ENCODE results near the gene CDKAL1.

CDKAL1 gene

DNA sequence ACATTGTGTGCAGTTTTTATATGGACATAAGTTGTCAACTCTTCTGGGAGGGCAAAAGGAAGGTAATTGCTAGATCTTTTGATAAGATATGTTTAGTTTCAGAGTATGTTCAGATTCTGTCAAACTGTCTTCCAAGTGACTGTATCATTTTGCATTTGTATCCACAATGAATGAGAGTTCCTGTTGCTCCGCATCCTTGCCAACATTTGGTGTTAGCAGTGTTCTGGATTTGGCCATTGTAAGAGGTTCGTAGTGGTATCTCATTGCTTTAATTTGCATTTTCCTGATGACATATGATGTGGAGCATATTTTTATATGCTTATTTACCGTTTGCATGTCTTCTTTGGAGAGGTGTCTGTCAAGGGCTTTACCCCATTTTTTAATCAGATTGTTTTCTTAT is 150.2 kb downstream of the CDKAL1 start:
- no peak for DNase-seq

DNA sequence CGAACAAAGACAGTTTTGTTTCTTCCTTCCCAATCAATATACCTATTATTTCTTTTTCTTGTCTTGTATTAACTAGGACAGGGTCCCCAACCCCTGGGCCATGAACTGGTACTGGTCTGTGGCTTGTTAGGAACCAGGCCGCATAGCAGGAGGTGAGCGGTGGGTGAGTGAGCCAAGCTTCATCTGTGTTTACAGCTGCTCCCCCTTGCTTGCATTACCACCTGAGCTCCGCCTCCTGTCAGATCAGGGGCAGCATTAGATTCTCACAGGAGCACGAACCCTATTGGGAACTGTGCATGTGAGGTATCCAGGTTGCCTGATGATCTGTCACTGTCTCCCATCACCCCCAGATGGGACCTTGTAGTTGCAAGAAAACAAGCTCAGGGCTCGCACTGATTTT is 151.9 kb downstream of the CDKAL1 start:
- no peak for DNase-seq

DNA sequence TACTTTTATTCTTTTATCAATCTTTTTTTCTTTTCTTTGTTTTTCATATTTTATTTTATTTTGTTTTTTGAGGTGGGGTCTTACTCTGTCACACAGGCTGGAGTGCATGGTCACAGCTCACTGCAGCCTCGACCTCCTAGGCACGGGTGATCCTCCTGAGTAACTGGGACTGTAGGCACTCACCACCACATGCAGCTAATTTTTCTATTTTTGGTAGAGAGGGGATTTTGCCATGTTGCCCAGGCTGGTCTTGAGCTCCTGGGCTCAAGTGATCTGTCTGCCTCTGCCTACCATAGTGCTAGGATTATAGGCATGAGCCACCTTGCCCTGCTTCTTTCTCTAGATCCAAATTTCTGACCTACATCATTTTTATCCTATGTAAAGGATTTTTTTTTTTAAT is 153.2 kb downstream of the CDKAL1 start:
- DNase-seq = no peak

DNA sequence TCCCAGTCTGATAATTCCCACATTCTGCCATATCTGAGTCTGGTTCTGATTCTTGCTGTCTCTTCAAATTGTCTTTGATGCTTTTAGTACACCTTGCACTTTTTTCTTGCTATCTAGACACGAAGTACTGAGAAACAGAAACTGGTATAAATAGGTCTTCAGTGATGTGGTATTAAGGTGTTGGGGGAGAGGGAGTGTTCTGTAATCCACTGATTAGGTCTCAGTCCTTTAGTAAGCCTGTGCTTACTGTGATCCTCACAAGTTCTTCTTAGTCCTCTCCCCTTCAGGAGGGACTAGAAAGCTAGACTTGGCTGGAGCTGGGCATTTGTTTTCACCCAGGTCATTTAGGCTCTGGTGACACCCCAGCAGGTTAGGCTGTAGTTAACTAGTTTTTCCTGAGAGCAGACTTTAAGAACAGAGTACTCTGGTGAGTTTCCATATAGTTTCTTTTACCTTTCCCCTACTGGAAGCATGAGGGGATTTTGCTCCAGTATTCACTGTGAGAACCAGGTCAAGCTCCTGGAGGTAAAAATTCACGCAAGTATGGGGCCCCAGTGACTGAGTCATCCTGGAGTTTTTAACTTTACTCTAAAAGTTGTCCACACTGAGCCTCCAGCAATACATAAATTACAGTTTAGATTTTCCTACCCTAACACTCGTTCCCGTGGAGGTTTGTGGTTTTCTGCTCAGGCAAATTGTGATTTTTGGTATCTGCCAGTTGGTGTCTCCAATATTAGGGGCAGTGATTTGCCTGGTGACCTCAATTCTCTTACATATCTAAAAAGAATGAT is 154.6 kb downstream of the CDKAL1 start:
- DNase-seq = peak; percentile 35

DNA sequence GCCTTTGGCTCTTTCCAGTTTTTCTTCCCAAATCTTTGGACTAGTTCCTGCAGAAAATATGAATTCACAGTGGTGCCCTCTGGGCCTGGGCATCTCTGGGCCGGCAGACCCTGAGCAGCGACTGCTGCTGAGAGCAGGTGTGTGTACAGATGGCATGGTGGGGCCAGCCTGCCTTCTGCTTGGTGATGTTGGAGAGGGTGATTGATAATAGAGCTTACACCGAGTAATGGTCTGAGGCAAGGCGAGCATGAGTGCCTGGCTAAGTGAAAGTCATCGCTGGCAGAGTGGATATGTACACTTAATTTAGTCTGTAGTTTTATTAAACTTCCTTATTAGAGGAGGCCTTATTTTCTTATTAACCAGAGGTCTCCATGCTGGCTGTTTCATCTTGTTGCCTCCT is 156.9 kb downstream of the CDKAL1 start:
- DNase-seq = no peak

DNA sequence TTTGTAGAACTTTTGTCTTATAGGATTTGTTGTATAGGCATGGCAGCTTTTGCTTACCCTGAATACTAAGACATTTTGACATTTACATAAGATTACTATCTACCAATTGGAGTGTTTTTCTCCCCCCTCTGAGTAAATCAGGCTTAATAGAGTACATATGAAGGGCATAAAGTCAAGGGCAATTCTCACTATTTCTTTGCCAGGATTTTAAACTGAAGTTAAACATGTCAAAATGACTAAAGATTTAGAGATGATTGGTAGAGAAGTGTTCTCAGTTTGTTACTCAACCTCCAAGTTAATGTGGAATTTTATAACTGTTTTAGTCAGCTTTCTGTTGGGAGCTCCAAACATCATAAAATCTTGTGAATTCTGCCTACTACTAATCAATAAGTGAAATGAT is 157.8 kb downstream of the CDKAL1 start:
- no peak for DNase-seq

DNA sequence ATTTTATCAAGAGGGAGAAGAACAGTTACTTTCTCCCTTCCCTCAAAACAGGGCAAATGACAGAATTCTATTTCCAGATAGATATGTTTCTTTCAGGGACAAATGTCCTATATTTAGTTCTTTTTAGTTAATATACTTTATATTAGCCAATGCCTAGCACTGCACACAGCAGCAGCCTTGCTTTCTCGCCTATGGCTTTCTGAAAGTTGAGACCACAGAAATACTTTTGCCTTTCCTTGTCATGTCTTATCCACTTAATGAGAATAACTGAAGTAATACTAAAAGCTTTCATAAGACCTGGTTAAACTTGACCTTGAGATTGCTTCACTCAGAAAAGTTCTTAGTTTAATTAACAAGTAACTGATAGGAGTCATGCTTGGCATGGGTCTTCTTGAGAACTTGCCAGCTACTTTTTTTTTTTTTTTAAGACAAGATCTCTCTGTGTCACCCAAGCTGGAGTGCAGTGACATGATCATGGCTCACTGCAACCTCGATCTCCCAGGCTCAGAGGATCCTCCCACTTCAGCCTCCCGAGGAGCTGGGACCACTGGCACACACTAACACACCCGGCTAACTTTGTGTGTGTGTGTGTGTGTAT is 159.3 kb downstream of the CDKAL1 start:
- no peak for DNase-seq

DNA sequence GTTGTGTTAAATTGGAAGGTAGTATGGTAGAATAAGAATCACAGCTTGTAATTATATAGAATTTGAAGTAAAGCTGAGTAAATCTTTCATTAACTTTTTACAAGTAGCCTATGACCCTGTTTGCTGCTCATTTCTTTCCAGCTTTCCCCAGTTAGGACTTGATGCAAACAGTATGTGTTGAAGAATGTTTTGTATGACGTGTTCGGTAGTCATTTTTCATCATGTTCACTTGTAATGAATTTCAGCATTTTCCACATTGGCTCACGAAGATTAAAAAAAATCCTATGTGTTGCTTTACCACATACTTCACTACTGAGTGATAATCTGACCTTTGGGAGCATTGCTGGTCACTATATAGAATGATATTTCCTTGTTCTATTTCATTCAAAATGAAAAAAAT is 162.4 kb downstream of the CDKAL1 start:
- DNase-seq = no peak

DNA sequence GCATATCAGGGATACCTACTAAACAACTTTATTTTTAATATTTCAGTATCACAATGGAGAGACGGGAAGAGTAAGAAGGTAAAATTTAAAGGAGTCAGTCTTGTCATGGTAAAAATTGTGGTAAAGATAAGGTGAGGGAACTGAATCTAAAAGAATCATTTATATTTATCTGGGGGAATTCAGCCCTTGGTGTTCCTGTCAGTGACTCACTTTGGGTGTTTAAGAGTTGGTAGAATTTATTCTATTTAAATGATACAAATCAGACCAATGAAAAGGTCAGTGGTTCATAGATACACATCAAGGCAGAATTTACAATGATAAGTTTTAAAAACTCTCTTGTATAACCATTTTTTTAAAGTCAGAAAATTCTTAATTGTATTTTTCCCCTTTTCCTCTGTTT is 164.4 kb downstream of the CDKAL1 start:
- no peak for DNase-seq

DNA sequence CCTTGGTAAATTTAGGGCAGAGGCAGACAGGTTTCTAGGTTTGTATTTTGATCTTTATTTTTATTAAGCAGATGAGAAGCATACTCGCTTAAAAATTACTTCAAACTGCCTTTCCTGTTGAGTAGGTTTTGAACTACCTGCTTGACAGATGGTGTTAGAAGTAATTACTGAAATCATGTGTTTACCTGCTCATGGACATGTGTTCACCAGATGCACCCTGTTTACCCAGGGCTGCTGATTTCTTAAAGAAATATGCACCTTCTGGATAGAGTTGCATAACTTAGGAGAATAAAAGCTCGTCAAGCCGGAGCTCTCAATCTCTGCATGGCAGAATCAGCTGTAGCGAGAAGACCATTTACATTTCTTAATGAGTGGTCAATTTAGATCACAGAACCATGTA is 165.1 kb downstream of the CDKAL1 start:
- no peak for DNase-seq

DNA sequence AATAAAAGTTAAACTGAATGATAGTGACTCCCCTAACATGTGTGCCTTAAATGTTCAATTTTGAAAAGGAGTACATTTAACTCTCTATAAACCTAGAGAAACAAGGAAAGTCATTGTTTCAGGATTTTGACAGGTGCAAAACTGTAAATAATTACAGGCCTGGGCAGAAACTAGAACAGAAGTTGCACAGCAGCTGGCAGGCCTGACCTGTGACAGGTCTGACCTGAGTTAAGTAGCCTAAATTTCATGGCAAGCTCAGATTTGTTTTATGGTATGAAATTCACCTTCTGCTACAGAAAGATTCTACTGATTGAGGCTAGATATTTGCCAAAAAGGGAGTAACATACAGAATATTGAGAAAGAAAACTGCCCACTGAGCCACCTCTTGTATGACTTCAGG is 166.1 kb downstream of the CDKAL1 start:
- DNase-seq = no peak

DNA sequence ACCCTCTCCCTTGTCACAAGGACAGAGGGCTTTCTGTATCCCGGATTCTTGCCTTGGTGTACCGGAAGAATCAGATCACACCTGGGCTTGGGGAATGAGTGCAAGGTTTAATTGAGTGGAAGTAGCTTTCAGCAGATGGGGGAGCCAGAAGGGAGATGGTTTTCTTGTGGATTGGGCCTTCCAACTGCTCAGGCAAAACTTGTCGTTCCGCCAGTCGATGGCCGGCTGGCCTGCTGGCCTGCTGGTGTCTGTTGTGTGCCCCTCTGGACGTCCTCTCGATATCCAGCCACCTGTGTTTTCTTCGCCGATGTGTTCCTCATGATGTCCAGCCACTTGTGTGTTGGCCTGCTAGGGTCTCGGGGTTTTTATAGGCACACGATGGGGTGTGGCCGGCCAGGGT is 168.1 kb downstream of the CDKAL1 start:
- no peak for DNase-seq

DNA sequence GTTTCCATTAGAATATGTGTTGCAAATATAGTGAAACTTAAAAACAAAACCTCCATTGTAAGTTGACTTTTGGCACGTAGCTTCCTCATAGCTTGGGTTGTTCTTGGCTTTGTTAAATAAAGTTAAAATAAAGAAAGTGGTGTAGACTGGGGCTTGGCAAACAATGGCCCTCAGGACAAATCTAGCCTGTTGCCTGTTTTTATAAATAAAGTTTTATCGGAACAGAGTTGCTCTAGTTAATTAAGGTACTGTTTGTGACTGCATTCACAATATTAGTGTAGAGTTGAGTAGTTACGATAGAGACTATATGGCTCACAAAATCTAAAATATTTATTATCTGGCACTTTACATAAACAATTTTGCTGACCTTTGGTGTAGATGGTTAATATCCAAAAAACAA is 168.8 kb downstream of the CDKAL1 start:
- no peak for DNase-seq

DNA sequence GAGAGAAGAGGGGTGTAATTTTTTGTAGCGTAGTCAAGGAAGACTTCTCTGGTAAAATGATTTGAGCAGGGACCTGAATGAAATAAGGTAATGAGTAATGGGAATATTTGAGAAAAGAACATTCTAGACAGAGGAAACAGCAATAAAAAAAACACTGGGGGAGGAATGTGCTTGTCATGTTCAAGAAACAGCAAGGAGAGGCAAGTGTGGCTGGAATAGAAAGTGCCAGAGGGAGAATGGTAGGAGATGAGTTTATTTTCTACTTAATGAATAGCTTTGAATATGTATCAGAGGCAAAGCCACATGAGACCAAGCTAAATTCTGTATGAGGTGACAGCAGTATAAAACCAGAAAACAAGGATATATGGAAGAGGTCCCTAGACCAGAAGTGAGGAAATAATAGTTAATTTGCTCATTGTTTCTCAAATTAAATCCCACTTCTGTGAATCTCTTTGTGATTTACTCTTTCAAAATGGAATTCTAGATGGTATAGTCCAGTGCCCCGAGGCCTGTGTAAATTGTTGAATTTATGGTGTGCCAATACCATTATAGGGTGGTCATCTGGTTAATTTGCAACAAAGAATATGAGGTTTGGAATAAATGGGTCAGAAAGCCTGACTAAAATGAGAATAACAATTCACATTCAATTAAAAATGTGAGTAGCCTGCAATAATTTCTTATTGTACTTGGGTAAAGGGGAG is 170.2 kb downstream of the CDKAL1 start:
- DNase-seq = no peak

DNA sequence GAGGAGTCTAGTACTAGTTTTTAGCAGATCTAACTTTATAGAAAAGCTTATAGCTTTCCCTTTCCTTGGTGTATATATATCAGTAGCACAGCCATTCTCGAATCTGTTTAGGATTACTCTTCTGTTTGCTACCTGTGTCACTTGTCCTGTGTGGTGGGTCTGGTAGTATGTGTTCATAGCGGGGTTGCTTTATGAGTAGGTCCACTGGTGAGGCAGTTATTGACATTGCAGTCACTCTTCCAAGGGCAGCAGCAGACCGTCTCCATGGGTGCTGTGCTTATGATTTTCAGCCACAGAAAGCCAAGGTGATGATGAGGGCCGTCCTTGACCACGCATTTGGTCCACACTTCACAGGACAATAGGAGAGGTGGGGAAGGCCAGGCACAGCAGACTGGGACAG is 171.5 kb downstream of the CDKAL1 start:
- no peak for DNase-seq

DNA sequence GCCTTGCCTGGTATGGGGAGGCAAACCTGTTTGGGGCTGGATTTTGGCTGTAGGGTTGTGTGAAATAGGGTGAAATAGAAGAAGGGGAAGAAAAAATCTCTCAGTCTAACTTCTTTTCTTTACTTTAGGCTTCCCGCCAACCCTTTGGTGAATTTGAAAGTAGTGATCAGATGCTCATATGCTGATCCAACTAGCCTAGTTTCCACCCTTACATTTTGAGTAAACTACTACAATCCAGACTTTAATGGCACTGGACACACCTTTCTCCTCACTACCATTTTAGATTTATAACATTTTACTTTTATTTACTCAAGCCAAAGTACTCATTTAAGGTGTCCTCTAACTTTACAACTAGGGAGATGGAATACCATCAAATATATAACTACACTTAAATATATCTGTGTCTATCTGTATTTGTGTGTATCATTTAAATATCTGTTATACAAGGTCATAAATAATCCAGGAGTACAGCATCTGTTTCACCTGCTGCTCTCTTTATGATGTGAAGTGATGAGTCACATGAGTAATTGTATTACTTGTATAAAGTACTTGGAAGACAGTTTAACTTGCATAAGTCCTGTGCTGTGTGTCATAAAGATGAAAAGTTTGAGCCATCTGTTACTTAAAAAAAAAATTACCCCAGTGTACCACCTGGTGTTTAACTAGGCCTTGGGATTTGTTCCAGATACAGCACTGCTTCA is 172.1 kb downstream of the CDKAL1 start:
- DNase-seq = no peak

DNA sequence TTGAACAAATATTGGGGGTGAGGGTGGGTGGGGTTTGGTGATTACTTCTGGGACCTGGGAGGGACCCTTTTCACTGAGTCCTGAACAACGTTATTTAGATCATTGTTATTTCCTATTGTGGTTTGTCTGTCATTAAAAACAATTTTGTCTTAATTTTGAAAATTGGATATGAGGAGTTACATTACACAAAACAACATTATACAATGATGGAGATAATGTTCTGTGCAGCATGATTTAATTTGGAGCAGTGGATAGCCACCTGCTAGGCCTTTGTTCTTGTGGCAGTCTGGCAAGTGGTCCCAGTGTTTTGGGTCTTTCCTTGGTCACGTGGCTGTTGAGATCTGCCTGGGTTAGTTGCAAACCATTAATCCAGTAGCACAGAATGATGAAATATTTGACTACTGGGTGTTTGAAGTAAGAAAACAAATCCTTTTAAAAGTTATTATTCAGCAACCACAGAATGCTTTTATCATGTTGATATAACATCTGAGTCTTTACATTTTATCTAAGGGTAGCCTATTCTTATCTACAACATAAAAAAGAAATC is 172.8 kb downstream of the CDKAL1 start:
- no peak for DNase-seq

DNA sequence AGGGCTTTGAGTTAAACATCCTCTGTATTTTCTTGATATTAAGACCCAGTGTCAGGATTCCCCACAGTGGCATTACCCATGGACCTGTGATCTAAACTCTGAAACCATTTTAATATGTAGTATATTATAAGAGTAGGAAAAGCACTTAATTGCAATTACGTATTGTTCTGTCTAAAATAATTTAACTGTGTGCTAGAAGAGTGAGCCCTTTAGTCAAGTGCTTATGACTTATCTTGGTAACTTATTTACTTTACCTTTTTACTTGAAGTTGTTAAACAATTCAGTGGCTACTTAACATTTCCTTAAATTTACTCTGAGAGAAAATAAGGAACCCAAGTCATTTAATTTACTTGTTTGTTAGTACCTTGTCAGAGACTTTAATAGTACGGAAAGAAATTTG is 173.6 kb downstream of the CDKAL1 start:
- DNase-seq = no peak

DNA sequence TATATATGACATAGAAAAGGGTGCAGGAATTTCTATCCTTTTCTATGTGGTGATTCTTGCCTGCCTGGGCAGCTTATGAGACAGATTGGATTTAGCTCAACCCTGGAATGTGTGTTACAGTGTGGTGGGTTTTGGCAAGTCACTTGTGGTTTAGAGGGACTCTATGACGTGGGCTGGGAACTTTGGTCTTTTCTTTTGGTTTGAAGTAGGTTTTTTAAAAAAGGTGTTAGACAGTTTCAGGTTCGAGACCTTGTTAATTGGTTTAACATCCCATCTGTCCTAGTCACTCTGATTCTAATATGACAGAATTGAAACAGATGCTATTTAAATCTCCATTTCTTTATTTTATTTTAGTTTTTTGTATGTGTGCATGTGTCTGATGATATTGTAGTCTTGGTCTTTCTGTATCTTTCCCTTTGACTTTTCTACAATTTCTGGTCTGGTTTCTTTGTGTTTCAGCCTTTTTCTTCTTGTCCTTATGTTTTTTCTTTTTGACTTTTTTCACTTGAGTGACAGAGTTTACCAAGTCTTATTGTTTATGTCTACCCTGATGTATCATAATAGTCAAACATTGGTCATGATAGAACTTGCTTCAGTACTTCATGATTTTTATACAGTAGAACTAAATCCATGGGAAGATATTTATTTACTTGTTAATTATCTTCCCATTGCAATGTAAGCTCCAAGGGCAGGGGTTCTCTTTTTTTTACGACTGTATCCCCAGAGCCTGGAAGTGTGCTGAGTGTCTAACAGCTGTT is 174.3 kb downstream of the CDKAL1 start:
- DNase-seq = no peak

DNA sequence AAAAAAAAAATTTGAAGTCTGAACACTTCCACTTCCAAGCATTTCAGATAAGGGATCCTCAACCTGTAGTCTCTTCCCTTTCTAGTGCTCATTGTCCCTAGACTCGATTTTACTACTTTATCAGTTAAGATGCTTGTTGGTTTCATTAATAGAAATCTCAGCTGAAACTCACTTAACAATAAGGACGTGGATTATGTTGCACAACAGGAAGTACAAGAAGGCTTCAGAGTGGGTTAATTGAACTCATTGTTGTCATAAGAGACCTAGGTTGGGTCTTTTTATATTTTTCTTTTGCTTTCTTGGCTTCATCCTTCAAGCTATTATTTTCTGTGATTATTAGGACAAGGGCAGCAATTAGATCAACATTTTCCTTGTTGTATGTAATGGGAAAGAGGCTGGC is 175.2 kb downstream of the CDKAL1 start:
- no peak for DNase-seq

DNA sequence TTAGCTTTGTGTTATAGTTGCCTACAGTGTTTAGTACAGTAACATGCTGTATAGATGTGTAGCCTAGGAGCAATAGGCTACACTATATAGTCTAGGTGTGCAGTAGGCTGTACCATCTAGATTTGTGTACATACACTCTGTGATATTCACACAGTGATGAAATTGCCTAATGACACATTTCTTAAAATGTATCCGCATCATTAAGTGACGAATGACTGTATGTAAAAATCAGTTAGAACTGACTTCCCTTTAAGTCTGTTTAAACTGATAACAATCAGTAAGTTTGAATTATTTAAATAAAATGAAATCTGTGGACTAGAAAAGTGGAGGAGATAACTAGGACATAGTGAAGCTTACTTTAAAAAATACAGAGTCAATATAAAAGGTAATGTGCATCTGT is 176.1 kb downstream of the CDKAL1 start:
- DNase-seq = no peak

DNA sequence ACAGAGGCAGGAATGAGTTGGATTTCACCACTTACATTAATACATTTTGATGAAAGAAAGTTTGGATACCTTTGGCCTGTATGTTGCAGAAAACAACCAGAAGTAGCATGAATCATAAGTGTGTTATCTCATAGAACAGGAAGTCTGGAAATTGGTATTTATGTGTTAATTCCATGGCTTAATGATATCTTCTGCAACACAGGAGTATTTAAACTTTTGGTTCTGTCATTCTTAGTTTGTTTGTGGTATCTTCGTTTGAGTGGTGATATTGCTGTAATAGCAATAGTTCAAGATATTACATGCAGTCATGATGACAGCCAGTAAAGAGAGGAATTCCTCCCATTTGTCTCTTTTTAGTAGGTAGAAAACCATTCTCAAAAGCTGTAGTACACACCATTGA is 177.3 kb downstream of the CDKAL1 start:
- no peak for DNase-seq

DNA sequence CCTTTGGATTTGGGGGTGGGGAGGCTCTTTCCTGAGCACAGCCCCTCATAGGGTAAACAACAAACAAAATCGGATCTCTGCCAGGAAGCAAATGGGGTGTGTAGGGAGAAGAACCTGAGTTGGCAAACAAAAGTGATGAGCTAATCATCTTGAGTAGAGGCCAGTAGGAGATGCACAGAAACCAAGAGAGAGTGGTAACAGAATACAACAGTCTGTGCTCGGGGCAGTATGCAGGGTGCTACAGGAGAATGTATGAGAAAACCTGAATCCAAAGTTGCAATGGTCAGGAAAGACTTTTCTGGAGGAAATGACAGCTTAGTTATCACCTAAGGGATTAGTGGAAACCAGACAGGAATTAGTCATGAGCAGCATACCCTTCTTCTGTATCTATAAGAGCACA is 177.8 kb downstream of the CDKAL1 start:
- DNase-seq = peak; percentile 30
